HepG2 (cell line): ENCODE data around the gene KLHL17. TPM values are rescaled to one million over a fixed set of nuclear protein-coding genes. Genes with fewer than 3 reads are reported as not detected.

Experiments
- BCL6 ChIP-seq: IDR thresholded peaks from 2 replicates; pipeline ENCODE4 v1.6.1; 2016; ENCODE audit warnings: missing genetic modification reagents, missing compliant biosample characterization
- HBP1 ChIP-seq: IDR thresholded peaks from 2 replicates; pipeline ENCODE4 v1.6.1; 2016; ENCODE audit warnings: low read depth, control low read depth
- MTA1 ChIP-seq: sonication (generic); formaldehyde crosslinking; IDR thresholded peaks from 2 replicates; pipeline ENCODE4 v1.4.0; 2020; ENCODE audit warnings: missing genetic modification reagents, mild to moderate bottlenecking, borderline replicate concordance
- MZF1 ChIP-seq: sonication (generic); formaldehyde crosslinking; IDR thresholded peaks from 2 replicates; pipeline ENCODE4 v1.8.1; 2023; ENCODE audit warnings: mild to moderate bottlenecking, missing genetic modification reagents, borderline replicate concordance
- NFYB ChIP-seq: sonication (generic); formaldehyde crosslinking; IDR thresholded peaks from 2 replicates; pipeline ENCODE4 v1.4.0; 2020; ENCODE audit warnings: missing genetic modification reagents
- RBFOX2 ChIP-seq: fragments of 200-400 bp; formaldehyde crosslinking; IDR thresholded peaks from 2 replicates; pipeline ENCODE4 v1.6.1; 2017; ENCODE audit warnings: low read depth, mild to moderate bottlenecking, low read length
- TBX2 ChIP-seq: sonication (generic); formaldehyde crosslinking; IDR thresholded peaks from 2 replicates; pipeline ENCODE4 v1.5.0; 2020; ENCODE audit warnings: missing genetic modification reagents, mild to moderate bottlenecking, borderline replicate concordance
- XRCC5 ChIP-seq: fragments of 200-400 bp; formaldehyde crosslinking; optimal IDR thresholded peaks from 2 replicates; pipeline ENCODE3; 2017; ENCODE audit warnings: mild to moderate bottlenecking, low read length
- ZGPAT ChIP-seq: IDR thresholded peaks from 2 replicates; pipeline ENCODE4 v1.6.1; 2016; ENCODE audit warnings: mild to moderate bottlenecking
- ZNF317 ChIP-seq: sonication (generic); formaldehyde crosslinking; IDR thresholded peaks from 2 replicates; pipeline ENCODE4 v1.5.0; 2020; ENCODE audit warnings: mild to moderate bottlenecking, missing genetic modification reagents
- ZNF331 ChIP-seq: sonication (generic); formaldehyde crosslinking; IDR thresholded peaks from 2 replicates; pipeline ENCODE4 v1.4.0; 2020; ENCODE audit warnings: missing genetic modification reagents
- ZNF335 ChIP-seq: sonication (generic); formaldehyde crosslinking; IDR thresholded peaks from 2 replicates; pipeline ENCODE4 v1.4.0; 2020; ENCODE audit warnings: missing genetic modification reagents
- ZNF501 ChIP-seq: sonication (generic); formaldehyde crosslinking; IDR thresholded peaks from 2 replicates; pipeline ENCODE4 v1.5.1; 2020; ENCODE audit warnings: mild to moderate bottlenecking, moderate library complexity, missing genetic modification reagents
- ZNF703 ChIP-seq: sonication (generic); formaldehyde crosslinking; IDR thresholded peaks from 2 replicates; pipeline ENCODE4 v1.5.1; 2020; ENCODE audit warnings: missing genetic modification reagents, mild to moderate bottlenecking, moderate library complexity, borderline replicate concordance
- ZNF781 ChIP-seq: sonication (generic); formaldehyde crosslinking; IDR thresholded peaks from 2 replicates; pipeline ENCODE4 v1.5.1; 2020; ENCODE audit warnings: borderline replicate concordance, mild to moderate bottlenecking, missing genetic modification reagents; ENCODE audit errors: not compliant biosample characterization
- polyA plus RNA-seq, 8 experiments: library from polyadenylated mRNA; depleted of rRNA in 3 of 8; stranded (reverse) in 7 of 8; unstranded in 1 of 8; fragments of >200 nt; fragmentation: Illumina TruSeq in 4 of 8; extraction: Trizol in 4 of 8; gene quantifications; 2 replicates each; pipeline versions ENCODE4 v1.2.1 to v1.2.3, GENCODE V29; 2011 to 2016; ENCODE audit warnings: low read depth in 4 of 8, missing spikeins in 1 of 8, mixed read lengths in 1 of 8; ENCODE audit not compliant: insufficient read depth in 1 of 8
- total RNA-seq, 5 experiments: library from RNA; depleted of rRNA; stranded (reverse); fragments of >200 nt; fragmentation: Illumina TruSeq; extraction: Trizol; gene quantifications; 2 replicates each; pipeline ENCODE4 v1.2.3, GENCODE V29; 2016; ENCODE audit warnings: low read depth in 1 of 5
- TF ChIP-seq, protein P1 (sequence below): sonication (generic); formaldehyde crosslinking; IDR thresholded peaks from 2 replicates; pipeline ENCODE4 v1.5.0; 2020; ENCODE audit warnings: mild to moderate bottlenecking, missing genetic modification reagents, moderate library complexity
- TF ChIP-seq, protein P2 (sequence below): sonication (generic); formaldehyde crosslinking; IDR thresholded peaks from 2 replicates; pipeline ENCODE4 v1.5.1; 2020; ENCODE audit warnings: mild to moderate bottlenecking, moderate library complexity, missing genetic modification reagents
- TF ChIP-seq, protein P3 (sequence below): IDR thresholded peaks from 2 replicates; pipeline ENCODE4 v1.6.1; 2016; ENCODE audit warnings: missing genetic modification reagents, missing compliant biosample characterization

Gene KLHL17
- total and polyA plus RNA-seq, 2 of the 13 experiments (the other 11 are each of a cell fraction or from before 2014, with no cell fraction given) = 9.3 to 24.7 TPM

- TF ChIP-seq TBX2 = peak; percentile 35; the same call in 1 of the 2 replicates
- peak; percentile 45 for TF ChIP-seq XRCC5
- peak; percentile 76; the same call in 1 of the 2 replicates for TF ChIP-seq MTA1 (CRISPR knock-in tag)
- peak; percentile 34; the same call in 1 of the 2 replicates for TF ChIP-seq BCL6 (CRISPR knock-in tag)
- TF ChIP-seq ZGPAT = peak; percentile 28; the same call in 1 of the 2 replicates
- no peak for TF ChIP-seq HBP1 (CRISPR knock-in tag)
- TF ChIP-seq ZNF335 (CRISPR knock-in tag) = 0 out of 2 replicates have a peak, but pooled peaks have one; percentile 34
- TF ChIP-seq, protein P1, sequence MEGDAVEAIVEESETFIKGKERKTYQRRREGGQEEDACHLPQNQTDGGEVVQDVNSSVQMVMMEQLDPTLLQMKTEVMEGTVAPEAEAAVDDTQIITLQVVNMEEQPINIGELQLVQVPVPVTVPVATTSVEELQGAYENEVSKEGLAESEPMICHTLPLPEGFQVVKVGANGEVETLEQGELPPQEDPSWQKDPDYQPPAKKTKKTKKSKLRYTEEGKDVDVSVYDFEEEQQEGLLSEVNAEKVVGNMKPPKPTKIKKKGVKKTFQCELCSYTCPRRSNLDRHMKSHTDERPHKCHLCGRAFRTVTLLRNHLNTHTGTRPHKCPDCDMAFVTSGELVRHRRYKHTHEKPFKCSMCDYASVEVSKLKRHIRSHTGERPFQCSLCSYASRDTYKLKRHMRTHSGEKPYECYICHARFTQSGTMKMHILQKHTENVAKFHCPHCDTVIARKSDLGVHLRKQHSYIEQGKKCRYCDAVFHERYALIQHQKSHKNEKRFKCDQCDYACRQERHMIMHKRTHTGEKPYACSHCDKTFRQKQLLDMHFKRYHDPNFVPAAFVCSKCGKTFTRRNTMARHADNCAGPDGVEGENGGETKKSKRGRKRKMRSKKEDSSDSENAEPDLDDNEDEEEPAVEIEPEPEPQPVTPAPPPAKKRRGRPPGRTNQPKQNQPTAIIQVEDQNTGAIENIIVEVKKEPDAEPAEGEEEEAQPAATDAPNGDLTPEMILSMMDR (CRISPR knock-in tag) = peak; percentile 84
- no peak for TF ChIP-seq ZNF703 (CRISPR knock-in tag)
- 0 out of 2 replicates have a peak, but pooled peaks have one; percentile 17 for TF ChIP-seq RBFOX2
- no peak for TF ChIP-seq ZNF331 (CRISPR knock-in tag)
- TF ChIP-seq, protein P2, sequence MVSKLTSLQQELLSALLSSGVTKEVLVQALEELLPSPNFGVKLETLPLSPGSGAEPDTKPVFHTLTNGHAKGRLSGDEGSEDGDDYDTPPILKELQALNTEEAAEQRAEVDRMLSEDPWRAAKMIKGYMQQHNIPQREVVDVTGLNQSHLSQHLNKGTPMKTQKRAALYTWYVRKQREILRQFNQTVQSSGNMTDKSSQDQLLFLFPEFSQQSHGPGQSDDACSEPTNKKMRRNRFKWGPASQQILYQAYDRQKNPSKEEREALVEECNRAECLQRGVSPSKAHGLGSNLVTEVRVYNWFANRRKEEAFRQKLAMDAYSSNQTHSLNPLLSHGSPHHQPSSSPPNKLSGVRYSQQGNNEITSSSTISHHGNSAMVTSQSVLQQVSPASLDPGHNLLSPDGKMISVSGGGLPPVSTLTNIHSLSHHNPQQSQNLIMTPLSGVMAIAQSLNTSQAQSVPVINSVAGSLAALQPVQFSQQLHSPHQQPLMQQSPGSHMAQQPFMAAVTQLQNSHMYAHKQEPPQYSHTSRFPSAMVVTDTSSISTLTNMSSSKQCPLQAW (CRISPR knock-in tag) = peak; percentile 65; the same call in 1 of the 2 replicates
- TF ChIP-seq ZNF317 = 0 out of 2 replicates have a peak, but pooled peaks have one; percentile 21
- no peak for TF ChIP-seq MZF1
- TF ChIP-seq, protein P3, sequence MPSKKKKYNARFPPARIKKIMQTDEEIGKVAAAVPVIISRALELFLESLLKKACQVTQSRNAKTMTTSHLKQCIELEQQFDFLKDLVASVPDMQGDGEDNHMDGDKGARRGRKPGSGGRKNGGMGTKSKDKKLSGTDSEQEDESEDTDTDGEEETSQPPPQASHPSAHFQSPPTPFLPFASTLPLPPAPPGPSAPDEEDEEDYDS (CRISPR knock-in tag) = peak; percentile 32; the same call in 1 of the 2 replicates
- peak; percentile 57; the same call in 1 of the 2 replicates for TF ChIP-seq ZNF501 (CRISPR knock-in tag)
- peak; percentile 44 for TF ChIP-seq ZNF781 (CRISPR knock-in tag)
- TF ChIP-seq NFYB (CRISPR knock-in tag) = no peak
Observed at GRCh38 chr1:975896-976683, 15.7 kb downstream of the KLHL17 start (continued).
